ENCODE results near the gene PRPF19.

GRCh38 chr11:60887556-60887955 lies 18.8 kb downstream of the PRPF19 start:
- TF ChIP-seq TAF1 (IDR thresholded peaks at IDR 0.05; ENCODE audit: low read depth, low read length) (no peak), POLR2AphosphoS5 (IDR thresholded peaks at IDR 0.05; ENCODE audit: low read depth, low read length) (no peak), POLR2A (IDR thresholded peaks at IDR 0.05; ENCODE audit: low read depth, low read length) (no peak)
